Lower lobe of right lung (tissue), 2 donors: ENCODE data around the gene SLC2A11. TPM values are rescaled to one million over a fixed set of nuclear protein-coding genes. Genes with fewer than 3 reads are reported as not detected.

Experiments used
- ATAC-seq, 2 donors: fragments of 200-7000 bp; cut with Tn5 transposase; one replicate each; pipeline ENCODE4 v1.9.1; 2020 to 2022; ENCODE audit warnings: mild to moderate bottlenecking in 2 of 2, moderate library complexity in 2 of 2
- DNase-seq: peaks from one replicate; pipeline ENCODE4 v3.0.0-alpha.2; 2020
- H3K27ac ChIP-seq: fragments of 200-600 bp; one replicate; pipeline ENCODE4 v1.8.0; 2022
- H3K27me3 ChIP-seq: fragments of 200-600 bp; one replicate; pipeline ENCODE4 v1.8.0; 2022; ENCODE audit warnings: low read depth
- H3K36me3 ChIP-seq: fragments of 200-600 bp; one replicate; pipeline ENCODE4 v1.8.0; 2022; ENCODE audit warnings: mild to moderate bottlenecking
- H3K4me1 ChIP-seq: fragments of 200-600 bp; one replicate; pipeline ENCODE4 v1.8.0; 2022
- H3K4me3 ChIP-seq: fragments of 200-600 bp; one replicate; pipeline ENCODE4 v1.8.0; 2022; ENCODE audit warnings: mild to moderate bottlenecking
- H3K9me3 ChIP-seq: fragments of 200-600 bp; one replicate; pipeline ENCODE4 v1.8.0; 2022
- CTCF ChIP-seq: fragments of 200-600 bp; IDR thresholded peaks from one replicate; pipeline ENCODE4 v1.8.0; 2022; ENCODE audit warnings: antibody characterized with exemption, mild to moderate bottlenecking
- intact Hi-C: fragments of 100-400 bp; cut with DNase I; formaldehyde crosslinking; loops from one replicate; pipeline ENCODE4 v1.11.0; 2022
- total RNA-seq: library from RNA; stranded (reverse); fragmentation: NEBNext Ultra II Directional; extraction: Animal tissue kit (Norgen Biotek cat#: 25700); gene quantifications from one replicate; pipeline ENCODE4 v1.2.1, GENCODE V29; 2021
- donor health status: DM: no; HTN: yes; CAD: no; lungs with severe emphysema.

Gene SLC2A11
- total RNA-seq, 1 donor from 2014 or later, result 12.7 TPM

GRCh38 chr22:23845265-23846080 lies 12.2 kb upstream of the SLC2A11 start:
- Histone ChIP-seq H3K4me1 (peaks cover 39% of the 10 kb centered on the region), H3K27ac (peak overlapping the region; percentile 53), H3K4me3 (no peak overlapping the region), H3K36me3 (no peaks in the 10 kb centered on the region), H3K9me3 (no peaks in the 10 kb centered on the region), H3K27me3 (no peaks in the 10 kb centered on the region)
- ATAC-seq (no peak), DNase-seq (no peak)
- intact Hi-C loops, result no loop called here
- no peak for TF ChIP-seq CTCF

DNA sequence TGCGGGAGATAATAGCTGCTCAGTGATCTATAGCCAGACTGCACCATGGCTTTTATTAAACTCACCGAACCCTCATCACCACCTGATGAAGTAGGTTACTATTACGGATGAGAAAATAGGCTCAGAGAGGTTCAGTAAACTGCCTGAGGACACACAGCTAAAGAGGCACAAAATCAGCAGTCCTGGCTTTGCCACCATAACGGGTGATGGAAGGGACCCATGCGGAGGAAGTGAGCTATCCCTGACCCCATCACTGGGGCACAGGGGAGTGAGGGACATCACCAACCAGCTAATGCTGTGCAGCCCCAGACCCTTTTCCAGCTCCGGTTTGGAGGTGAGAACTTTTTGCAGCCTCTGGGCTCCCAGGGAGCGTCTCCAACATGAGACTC lies 11.6 kb upstream of the SLC2A11 start:
- Histone ChIP-seq H3K27me3 (no peaks in the 10 kb centered on the region), H3K27ac (no peak overlapping the region), H3K4me3 (no peak overlapping the region), H3K36me3 (no peaks in the 10 kb centered on the region), H3K4me1 (peaks cover 39% of the 10 kb centered on the region), H3K9me3 (no peaks in the 10 kb centered on the region)
- ATAC-seq (no peak), DNase-seq (no peak)
- intact Hi-C loops, result no loop called here
- no peak for TF ChIP-seq CTCF

DNA sequence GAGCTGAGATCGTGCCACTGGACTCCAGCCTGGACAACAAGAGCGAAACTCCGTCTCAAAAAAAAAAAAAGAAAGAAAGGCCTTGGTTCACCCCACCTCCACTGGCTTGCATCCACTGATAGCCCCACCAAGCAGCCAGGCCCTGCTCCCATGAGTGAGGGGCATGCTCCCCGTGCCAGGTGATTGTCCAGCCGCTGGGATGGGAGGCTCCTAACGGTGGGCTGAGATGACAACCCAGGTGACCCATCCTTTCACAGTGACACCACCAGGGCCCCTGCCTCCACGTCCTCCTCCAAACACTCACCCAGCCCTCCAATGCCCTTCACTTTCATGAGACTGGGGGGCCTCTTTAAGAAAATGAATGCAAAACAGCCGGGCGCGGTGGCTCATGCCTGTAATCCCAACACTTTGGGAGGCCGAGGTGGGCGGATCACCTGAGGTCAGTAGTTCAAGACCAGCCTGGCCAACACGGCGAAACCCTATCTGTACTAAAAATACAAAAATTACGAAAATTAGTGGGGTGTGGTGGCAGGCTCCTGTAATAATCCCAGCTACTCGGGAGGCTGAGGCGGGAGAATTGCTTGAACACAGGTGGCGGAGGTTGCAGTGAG lies 10.3 kb upstream of the SLC2A11 start:
- intact Hi-C loops, result no loop called here
- DNase-seq, result no peak
- no peaks in the 10 kb centered on the region for H3K9me3 ChIP-seq
- no peaks in the 10 kb centered on the region for H3K36me3 ChIP-seq
- no peak for TF ChIP-seq CTCF
- no peak overlapping the region for H3K4me3 ChIP-seq
- ATAC-seq, result no peak
- no peak overlapping the region for H3K27ac ChIP-seq
- no peaks in the 10 kb centered on the region for H3K27me3 ChIP-seq
- peaks cover 39% of the 10 kb centered on the region for H3K4me1 ChIP-seq

GRCh38 chr22:23847991-23848864 lies 9.4 kb upstream of the SLC2A11 start:
- no peaks in the 10 kb centered on the region for H3K9me3 ChIP-seq
- ATAC-seq, result no peak

More at GRCh38 chr22:23847991-23848864, 9.4 kb upstream of the SLC2A11 start:
- TF ChIP-seq CTCF, result no peak
- no peak overlapping the region for H3K4me3 ChIP-seq
- H3K27ac ChIP-seq, result no peak overlapping the region
- H3K36me3 ChIP-seq, result no peaks in the 10 kb centered on the region
- intact Hi-C loops, result no loop called here
- no peaks in the 10 kb centered on the region for H3K27me3 ChIP-seq
- no peak for DNase-seq
- H3K4me1 ChIP-seq, result peaks cover 39% of the 10 kb centered on the region
